ENCODE measurements around the gene CMTR2.
A peak's percentile ranks its signal among the peaks of the same experiment; 100 is the strongest.
"Not testable (repeated sequence)": the region's sequence is repeated elsewhere in the genome, so short reads cannot be mapped to it uniquely, and the experiment has no call there.

The CMTR2 gene

GRCh38 chr16:71288890-71289731 lies at the start of gene CMTR2:
Gene CMTR2, minus strand, starts transcription at chr16:71289402. Its CDS starts 3,482 bp downstream, at chr16:71285920.
- peak; percentile 96 for DNase-seq (ENCODE audit: low read depth)

- DNase-seq (ENCODE audit: low read depth), result no peak
These were observed 49.4 kb upstream of the CMTR2 start for GRCh38 chr16:71338632-71339031.

- no peak for DNase-seq (ENCODE audit: low read depth)
These were observed 49.0 kb upstream of the CMTR2 start for GRCh38 chr16:71338193-71338592.

- no peak for DNase-seq (ENCODE audit: low read depth)
These were observed 48.4 kb upstream of the CMTR2 start for GRCh38 chr16:71337631-71338030.

- DNase-seq (ENCODE audit: low read depth), result no peak
These were observed 38.9 kb upstream of the CMTR2 start for GRCh38 chr16:71328151-71328550.

GRCh38 chr16:71327720-71328119 lies 38.5 kb upstream of the CMTR2 start:
- DNase-seq (ENCODE audit: low read depth), result no peak

GRCh38 chr16:71319999-71320398 lies 30.8 kb upstream of the CMTR2 start:
- DNase-seq (ENCODE audit: low read depth), result no peak

- no peak for DNase-seq (ENCODE audit: low read depth)
These were observed 26.1 kb upstream of the CMTR2 start for GRCh38 chr16:71315269-71315668.

- not testable (repeated sequence) for DNase-seq (ENCODE audit: low read depth)
These were observed 24.4 kb upstream of the CMTR2 start for GRCh38 chr16:71313591-71313990.

GRCh38 chr16:71311553-71312158 lies 22.5 kb upstream of the CMTR2 start:
- no peak for DNase-seq (ENCODE audit: low read depth)

- DNase-seq (ENCODE audit: low read depth), result no peak
These were observed 14.7 kb upstream of the CMTR2 start for GRCh38 chr16:71303938-71304337.

- DNase-seq (ENCODE audit: low read depth), result no peak
These were observed 8.1 kb upstream of the CMTR2 start for GRCh38 chr16:71297341-71297634.

GRCh38 chr16:71296584-71297340 lies 7.6 kb upstream of the CMTR2 start:
- no peak for DNase-seq (ENCODE audit: low read depth)

GRCh38 chr16:71295950-71296349 lies 6.7 kb upstream of the CMTR2 start:
- no peak for DNase-seq (ENCODE audit: low read depth)

- no peak for DNase-seq (ENCODE audit: low read depth)
These were observed 4.7 kb upstream of the CMTR2 start for GRCh38 chr16:71293919-71294318.

- not testable (repeated sequence) for DNase-seq (ENCODE audit: low read depth)
These were observed 2.9 kb upstream of the CMTR2 start for GRCh38 chr16:71292095-71292494.

GRCh38 chr16:71289732-71290062 lies 495 bp upstream of the CMTR2 start:
- DNase-seq (ENCODE audit: low read depth), result no peak

GRCh38 chr16:71288570-71288889 lies 672 bp downstream of the CMTR2 start:
- DNase-seq (ENCODE audit: low read depth), result no peak

- no peak for DNase-seq (ENCODE audit: low read depth)
These were observed 1.3 kb downstream of the CMTR2 start for GRCh38 chr16:71287911-71288310.

GRCh38 chr16:71287454-71287853 lies 1.7 kb downstream of the CMTR2 start:
- no peak for DNase-seq (ENCODE audit: low read depth)

- no peak for DNase-seq (ENCODE audit: low read depth)
These were observed 5.6 kb downstream of the CMTR2 start for GRCh38 chr16:71283612-71284011.

GRCh38 chr16:71282943-71283342 lies 6.3 kb downstream of the CMTR2 start:
- no peak for DNase-seq (ENCODE audit: low read depth)

GRCh38 chr16:71276589-71277334 lies 12.4 kb downstream of the CMTR2 start:
- no peak for DNase-seq (ENCODE audit: low read depth)
